ENCODE measurements around the gene PCGF5. TPM values are rescaled to one million over a fixed set of nuclear protein-coding genes. Genes with fewer than 3 reads are reported as not detected.

The PCGF5 gene
- total and polyA plus RNA-seq, 2 experiments from 2014 or later = 7.7 to 8.7 TPM

DNA sequence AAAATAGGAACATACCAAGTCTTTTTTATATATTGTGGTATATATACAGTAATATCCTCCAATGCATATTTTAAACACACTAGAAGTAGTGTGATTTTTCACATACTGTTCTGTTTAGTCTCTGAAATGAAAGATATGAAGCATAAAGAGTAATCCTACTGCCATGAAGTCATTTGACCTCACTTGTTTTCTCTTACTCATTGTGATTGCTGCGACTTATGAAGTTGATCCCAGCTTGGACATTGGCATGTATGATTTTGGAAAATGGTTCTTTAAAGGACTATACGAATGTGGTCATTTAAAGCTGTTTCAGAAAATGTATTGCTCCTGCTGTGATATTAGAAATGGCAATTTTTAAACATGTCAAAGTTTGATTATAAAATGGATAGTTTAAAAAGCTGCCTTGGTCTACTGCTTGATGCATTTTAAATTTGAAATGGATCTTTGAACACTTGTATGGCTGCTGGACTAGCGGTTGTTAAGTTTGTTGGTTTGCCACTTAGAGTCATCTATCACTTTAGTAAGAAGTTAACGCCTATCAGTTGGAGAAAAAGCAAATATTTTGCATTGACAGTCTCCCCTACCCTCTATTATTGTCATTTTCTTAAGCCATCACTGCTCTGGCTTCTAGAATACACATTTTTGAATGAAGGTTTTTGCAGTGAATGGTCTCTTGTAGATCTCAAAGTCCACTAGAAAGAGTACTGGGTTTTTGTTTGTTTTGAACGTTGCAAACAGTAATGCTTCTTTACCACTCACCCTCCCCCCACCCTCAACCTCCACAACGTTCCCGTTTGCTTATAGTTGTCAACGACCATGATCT, 881 bp upstream of the PCGF5 start:
- Histone ChIP-seq H3K36me3 (ENCODE audit: insufficient read depth) (no peaks in the 10 kb centered on the region), H3K4me1 (ENCODE audit: insufficient read depth) (peaks cover 13% of the 10 kb centered on the region), H3K4me2 (peak overlapping the region; percentile 88), H3F3A (replicated peaks; ENCODE audit: low read depth) (no peaks in the 10 kb centered on the region), H3K9me2 (ENCODE audit: insufficient read depth) (no peaks in the 10 kb centered on the region), H2AFZ (peak overlapping the region; percentile 99), H3K4me3 (peak overlapping the region; percentile 82), H3K27ac (ENCODE audit: low read depth) (no peak overlapping the region), H3K79me2 (replicated peaks; ENCODE audit: insufficient read depth) (no peaks in the 10 kb centered on the region), H4K20me1 (replicated peaks; ENCODE audit: insufficient read depth) (no peaks in the 10 kb centered on the region), H3K27me3 (ENCODE audit: insufficient read depth) (peaks cover 61% of the 10 kb centered on the region)
- no peak overlapping the region for H3K27ac Mint-ChIP-seq
- H3K36me3 Mint-ChIP-seq (ENCODE audit: low read depth) = no peaks in the 10 kb centered on the region
- TF ChIP-seq, protein P1, sequence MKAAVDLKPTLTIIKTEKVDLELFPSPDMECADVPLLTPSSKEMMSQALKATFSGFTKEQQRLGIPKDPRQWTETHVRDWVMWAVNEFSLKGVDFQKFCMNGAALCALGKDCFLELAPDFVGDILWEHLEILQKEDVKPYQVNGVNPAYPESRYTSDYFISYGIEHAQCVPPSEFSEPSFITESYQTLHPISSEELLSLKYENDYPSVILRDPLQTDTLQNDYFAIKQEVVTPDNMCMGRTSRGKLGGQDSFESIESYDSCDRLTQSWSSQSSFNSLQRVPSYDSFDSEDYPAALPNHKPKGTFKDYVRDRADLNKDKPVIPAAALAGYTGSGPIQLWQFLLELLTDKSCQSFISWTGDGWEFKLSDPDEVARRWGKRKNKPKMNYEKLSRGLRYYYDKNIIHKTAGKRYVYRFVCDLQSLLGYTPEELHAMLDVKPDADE (IDR thresholded peaks at IDR 0.05) = no peak
- TF ChIP-seq NANOG (IDR thresholded peaks at IDR 0.05; ENCODE audit: borderline replicate concordance) (no peak), CREB1 (CRISPR knock-in tag; IDR thresholded peaks at IDR 0.05; ENCODE audit: low read depth) (no peak), JUNB (IDR thresholded peaks at IDR 0.05; ENCODE audit: unreplicated experiment) (no peak), ZNF114 (CRISPR knock-in tag; IDR thresholded peaks at IDR 0.05) (no peak), STAT1 (IDR thresholded peaks at IDR 0.05; ENCODE audit: unreplicated experiment) (no peak), ZNF331 (CRISPR knock-in tag; IDR thresholded peaks at IDR 0.05; ENCODE audit: low read depth) (no peak)
- DNase-seq (ENCODE audit: low spot score) (no peak), ATAC-seq (no peak)
- H3K4me3 Mint-ChIP-seq = peak overlapping the region; percentile 72
- H3K4me1 Mint-ChIP-seq = peaks cover 7% of the 10 kb centered on the region; the same call in 2 of the 3 replicates
- H3K27me3 Mint-ChIP-seq (ENCODE audit: insufficient read depth, low read depth, poor library complexity) = peaks cover 36% of the 10 kb centered on the region
- H3K9me3 Mint-ChIP-seq = no peaks in the 10 kb centered on the region

DNA sequence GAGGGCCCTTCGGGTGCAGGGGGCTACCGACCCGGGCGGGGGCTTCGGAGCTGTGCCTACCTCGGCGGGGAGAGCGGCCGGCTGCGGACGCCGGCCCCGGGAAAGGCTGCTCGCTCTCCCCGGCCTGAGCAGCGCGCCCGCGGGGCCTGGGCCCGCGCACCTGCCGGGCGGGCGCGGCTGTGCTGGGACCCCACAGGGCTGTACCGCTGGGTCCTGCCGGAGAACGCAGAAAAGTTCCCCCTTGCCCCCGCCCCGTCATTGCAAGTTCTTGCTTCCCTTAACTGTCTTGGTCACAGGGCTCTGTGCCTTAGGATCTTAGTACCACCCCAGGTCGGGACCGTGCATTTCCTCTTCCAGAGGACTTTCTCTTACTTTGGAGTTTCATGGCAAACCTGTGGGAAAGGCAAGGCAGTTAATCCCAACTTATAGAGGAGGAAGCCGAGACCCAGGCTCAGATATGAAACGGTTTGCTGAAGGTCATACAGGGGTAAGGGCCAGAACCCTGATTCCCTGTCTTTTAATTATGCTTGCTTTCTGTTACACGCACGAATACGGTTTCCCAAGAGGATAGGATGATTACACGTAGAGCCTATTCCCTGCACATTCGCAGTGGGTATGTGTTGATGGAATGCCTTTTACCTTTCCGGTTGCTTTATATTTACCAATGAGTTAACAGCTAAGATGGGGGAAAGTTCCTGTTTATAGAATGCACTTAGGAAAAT, 652 bp downstream of the PCGF5 start:
- no peaks in the 10 kb centered on the region for H3K36me3 ChIP-seq (ENCODE audit: insufficient read depth)
- peak overlapping the region; percentile 91 for H2AFZ ChIP-seq
- H3K9me2 ChIP-seq (ENCODE audit: insufficient read depth) = no peaks in the 10 kb centered on the region
- peak overlapping the region; percentile 93 for H3K4me2 ChIP-seq
- no peak overlapping the region for H3K27ac ChIP-seq (ENCODE audit: low read depth)
- peaks cover 13% of the 10 kb centered on the region for H3K4me1 ChIP-seq (ENCODE audit: insufficient read depth)
- Mint-ChIP-seq H3K27me3 (ENCODE audit: insufficient read depth, low read depth, poor library complexity) (peaks cover 36% of the 10 kb centered on the region), H3K9me3 (no peaks in the 10 kb centered on the region), H3K27ac (no peak overlapping the region), H3K4me1 (peaks cover 7% of the 10 kb centered on the region; the same call in 2 of the 3 replicates), H3K36me3 (ENCODE audit: low read depth) (no peaks in the 10 kb centered on the region), H3K4me3 (peak overlapping the region; percentile 79)
- no peaks in the 10 kb centered on the region for H4K20me1 ChIP-seq (replicated peaks; ENCODE audit: insufficient read depth)
- peaks cover 61% of the 10 kb centered on the region for H3K27me3 ChIP-seq (ENCODE audit: insufficient read depth)
- H3F3A ChIP-seq (replicated peaks; ENCODE audit: low read depth) = no peaks in the 10 kb centered on the region
- no peaks in the 10 kb centered on the region for H3K79me2 ChIP-seq (replicated peaks; ENCODE audit: insufficient read depth)
- peak overlapping the region; percentile 82 for H3K4me3 ChIP-seq
- ATAC-seq = peak; percentile 87
- peak; percentile 47 for DNase-seq (ENCODE audit: low spot score)
- TF ChIP-seq, protein P2, sequence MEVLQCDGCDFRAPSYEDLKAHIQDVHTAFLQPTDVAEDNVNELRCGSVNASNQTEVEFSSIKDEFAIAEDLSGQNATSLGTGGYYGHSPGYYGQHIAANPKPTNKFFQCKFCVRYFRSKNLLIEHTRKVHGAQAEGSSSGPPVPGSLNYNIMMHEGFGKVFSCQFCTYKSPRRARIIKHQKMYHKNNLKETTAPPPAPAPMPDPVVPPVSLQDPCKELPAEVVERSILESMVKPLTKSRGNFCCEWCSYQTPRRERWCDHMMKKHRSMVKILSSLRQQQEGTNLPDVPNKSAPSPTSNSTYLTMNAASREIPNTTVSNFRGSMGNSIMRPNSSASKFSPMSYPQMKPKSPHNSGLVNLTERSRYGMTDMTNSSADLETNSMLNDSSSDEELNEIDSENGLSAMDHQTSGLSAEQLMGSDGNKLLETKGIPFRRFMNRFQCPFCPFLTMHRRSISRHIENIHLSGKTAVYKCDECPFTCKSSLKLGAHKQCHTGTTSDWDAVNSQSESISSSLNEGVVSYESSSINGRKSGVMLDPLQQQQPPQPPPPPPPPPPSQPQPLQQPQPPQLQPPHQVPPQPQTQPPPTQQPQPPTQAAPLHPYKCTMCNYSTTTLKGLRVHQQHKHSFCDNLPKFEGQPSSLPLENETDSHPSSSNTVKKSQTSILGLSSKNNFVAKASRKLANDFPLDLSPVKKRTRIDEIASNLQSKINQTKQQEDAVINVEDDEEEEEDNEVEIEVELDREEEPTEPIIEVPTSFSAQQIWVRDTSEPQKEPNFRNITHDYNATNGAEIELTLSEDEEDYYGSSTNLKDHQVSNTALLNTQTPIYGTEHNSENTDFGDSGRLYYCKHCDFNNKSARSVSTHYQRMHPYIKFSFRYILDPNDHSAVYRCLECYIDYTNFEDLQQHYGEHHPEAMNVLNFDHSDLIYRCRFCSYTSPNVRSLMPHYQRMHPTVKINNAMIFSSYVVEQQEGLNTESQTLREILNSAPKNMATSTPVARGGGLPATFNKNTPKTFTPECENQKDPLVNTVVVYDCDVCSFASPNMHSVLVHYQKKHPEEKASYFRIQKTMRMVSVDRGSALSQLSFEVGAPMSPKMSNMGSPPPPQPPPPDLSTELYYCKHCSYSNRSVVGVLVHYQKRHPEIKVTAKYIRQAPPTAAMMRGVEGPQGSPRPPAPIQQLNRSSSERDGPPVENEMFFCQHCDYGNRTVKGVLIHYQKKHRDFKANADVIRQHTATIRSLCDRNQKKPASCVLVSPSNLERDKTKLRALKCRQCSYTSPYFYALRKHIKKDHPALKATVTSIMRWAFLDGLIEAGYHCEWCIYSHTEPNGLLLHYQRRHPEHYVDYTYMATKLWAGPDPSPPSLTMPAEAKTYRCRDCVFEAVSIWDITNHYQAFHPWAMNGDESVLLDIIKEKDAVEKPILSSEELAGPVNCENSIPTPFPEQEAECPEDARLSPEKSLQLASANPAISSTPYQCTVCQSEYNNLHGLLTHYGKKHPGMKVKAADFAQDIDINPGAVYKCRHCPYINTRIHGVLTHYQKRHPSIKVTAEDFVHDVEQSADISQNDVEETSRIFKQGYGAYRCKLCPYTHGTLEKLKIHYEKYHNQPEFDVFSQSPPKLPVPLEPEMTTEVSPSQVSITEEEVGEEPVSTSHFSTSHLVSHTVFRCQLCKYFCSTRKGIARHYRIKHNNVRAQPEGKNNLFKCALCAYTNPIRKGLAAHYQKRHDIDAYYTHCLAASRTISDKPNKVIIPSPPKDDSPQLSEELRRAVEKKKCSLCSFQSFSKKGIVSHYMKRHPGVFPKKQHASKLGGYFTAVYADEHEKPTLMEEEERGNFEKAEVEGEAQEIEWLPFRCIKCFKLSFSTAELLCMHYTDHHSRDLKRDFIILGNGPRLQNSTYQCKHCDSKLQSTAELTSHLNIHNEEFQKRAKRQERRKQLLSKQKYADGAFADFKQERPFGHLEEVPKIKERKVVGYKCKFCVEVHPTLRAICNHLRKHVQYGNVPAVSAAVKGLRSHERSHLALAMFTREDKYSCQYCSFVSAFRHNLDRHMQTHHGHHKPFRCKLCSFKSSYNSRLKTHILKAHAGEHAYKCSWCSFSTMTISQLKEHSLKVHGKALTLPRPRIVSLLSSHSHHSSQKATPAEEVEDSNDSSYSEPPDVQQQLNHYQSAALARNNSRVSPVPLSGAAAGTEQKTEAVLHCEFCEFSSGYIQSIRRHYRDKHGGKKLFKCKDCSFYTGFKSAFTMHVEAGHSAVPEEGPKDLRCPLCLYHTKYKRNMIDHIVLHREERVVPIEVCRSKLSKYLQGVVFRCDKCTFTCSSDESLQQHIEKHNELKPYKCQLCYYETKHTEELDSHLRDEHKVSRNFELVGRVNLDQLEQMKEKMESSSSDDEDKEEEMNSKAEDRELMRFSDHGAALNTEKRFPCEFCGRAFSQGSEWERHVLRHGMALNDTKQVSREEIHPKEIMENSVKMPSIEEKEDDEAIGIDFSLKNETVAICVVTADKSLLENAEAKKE (CRISPR knock-in tag; IDR thresholded peaks at IDR 0.05) = no peak
- no peak for TF ChIP-seq POLR2AphosphoS5 (IDR thresholded peaks at IDR 0.05; ENCODE audit: low read depth)
- no peak for TF ChIP-seq EZH2 (IDR thresholded peaks at IDR 0.05; ENCODE audit: low read depth, unreplicated experiment)
- no peak for TF ChIP-seq CREB1 (CRISPR knock-in tag; IDR thresholded peaks at IDR 0.05; ENCODE audit: low read depth)
- TF ChIP-seq NANOG (IDR thresholded peaks at IDR 0.05; ENCODE audit: borderline replicate concordance) = no peak
- TF ChIP-seq EZH2phosphoT487 (IDR thresholded peaks at IDR 0.05; ENCODE audit: unreplicated experiment) = no peak
- TF ChIP-seq ZNF331 (CRISPR knock-in tag; IDR thresholded peaks at IDR 0.05; ENCODE audit: low read depth) = no peak
- no peak for TF ChIP-seq JUNB (IDR thresholded peaks at IDR 0.05; ENCODE audit: unreplicated experiment)
- no peak for TF ChIP-seq ZNF114 (CRISPR knock-in tag; IDR thresholded peaks at IDR 0.05)

All from GM23338 (cell line).